Epidermal melanocyte (primary cell): ENCODE measurements around the gene EBLN2.
"Not testable (repeated sequence)": the region's sequence is repeated elsewhere in the genome, so short reads cannot be mapped to it uniquely, and the experiment has no call there.

ENCODE experiments used
- DNase-seq: peaks from one replicate; pipeline ENCODE4 v3.0.0; 2011; ENCODE audit warnings: low spot score; ENCODE audit not compliant: insufficient read length

EBLN2 gene

GRCh38 chr3:73060302-73060723 is 1.1 kb upstream of the EBLN2 start:
- DNase-seq, result no peak

- DNase-seq, result not testable (repeated sequence)
Observed at GRCh38 chr3:73066243-73066642, 4.8 kb downstream of the EBLN2 start.

- DNase-seq, result no peak
Observed at GRCh38 chr3:73068419-73068818, 7.0 kb downstream of the EBLN2 start.

GRCh38 chr3:73069187-73069586 is 7.7 kb downstream of the EBLN2 start:
- DNase-seq, result no peak

GRCh38 chr3:73069775-73070444 is 8.5 kb downstream of the EBLN2 start:
- no peak for DNase-seq

GRCh38 chr3:73070675-73071575 is 9.5 kb downstream of the EBLN2 start:
- no peak for DNase-seq

GRCh38 chr3:73071952-73072351 is 10.5 kb downstream of the EBLN2 start:
- DNase-seq, result no peak

- DNase-seq, result no peak
Observed at GRCh38 chr3:73072634-73073033, 11.2 kb downstream of the EBLN2 start.

GRCh38 chr3:73073091-73073707 is 11.7 kb downstream of the EBLN2 start:
- no peak for DNase-seq

- no peak for DNase-seq
Observed at GRCh38 chr3:73074781-73075180, 13.3 kb downstream of the EBLN2 start.

GRCh38 chr3:73080216-73080966 is 18.9 kb downstream of the EBLN2 start:
- DNase-seq, result no peak

GRCh38 chr3:73081140-73081539 is 19.7 kb downstream of the EBLN2 start:
- no peak for DNase-seq

GRCh38 chr3:73084170-73084569 is 22.7 kb downstream of the EBLN2 start:
- DNase-seq, result no peak

GRCh38 chr3:73086071-73086494 is 24.6 kb downstream of the EBLN2 start:
- no peak for DNase-seq

GRCh38 chr3:73094129-73094528 is 32.7 kb downstream of the EBLN2 start:
- DNase-seq, result no peak

GRCh38 chr3:73094951-73095350 is 33.5 kb downstream of the EBLN2 start:
- DNase-seq, result no peak

- DNase-seq, result no peak
Observed at GRCh38 chr3:73096169-73096568, 34.7 kb downstream of the EBLN2 start.

GRCh38 chr3:73098026-73098425 is 36.6 kb downstream of the EBLN2 start:
- DNase-seq, result no peak

GRCh38 chr3:73098873-73099272 is 37.4 kb downstream of the EBLN2 start:
- no peak for DNase-seq

- DNase-seq, result peak; percentile 91
Observed at GRCh38 chr3:73100741-73101559, 39.5 kb downstream of the EBLN2 start.

- DNase-seq, result no peak
Observed at GRCh38 chr3:73101881-73102280, 40.4 kb downstream of the EBLN2 start.
